ENCODE data around the gene AJAP1. TPM values are rescaled to one million over a fixed set of nuclear protein-coding genes. Genes with fewer than 3 reads are reported as not detected.
A peak's percentile ranks its signal among the peaks of the same experiment; 100 is the strongest.

Gene AJAP1
- total RNA-seq, 1 donor from 2014 or later: 7.3 TPM

- DNase-seq: no peak
These were observed 118.8 kb downstream of the AJAP1 start for GRCh38 chr1:4773226-4773625.

- no peak for DNase-seq
These were observed 121.1 kb downstream of the AJAP1 start for GRCh38 chr1:4775506-4775905.

GRCh38 chr1:4778056-4778455, 123.6 kb downstream of the AJAP1 start:
- DNase-seq: no peak

- no peak for DNase-seq
These were observed 127.2 kb downstream of the AJAP1 start for GRCh38 chr1:4781646-4782045.

GRCh38 chr1:4784761-4785160, 130.4 kb downstream of the AJAP1 start:
- DNase-seq: no peak

GRCh38 chr1:4786055-4786454, 131.6 kb downstream of the AJAP1 start:
- DNase-seq: no peak

GRCh38 chr1:4787551-4787950, 133.1 kb downstream of the AJAP1 start:
- DNase-seq: no peak

GRCh38 chr1:4792565-4792964, 138.2 kb downstream of the AJAP1 start:
- DNase-seq: no peak

- DNase-seq: no peak
These were observed 139.8 kb downstream of the AJAP1 start for GRCh38 chr1:4794020-4794780.

GRCh38 chr1:4796161-4797015, 142.0 kb downstream of the AJAP1 start:
- DNase-seq: no peak

GRCh38 chr1:4797016-4797410, 142.6 kb downstream of the AJAP1 start:
- no peak for DNase-seq

GRCh38 chr1:4797429-4797828, 143.0 kb downstream of the AJAP1 start:
- DNase-seq: no peak

GRCh38 chr1:4801192-4801924, 146.9 kb downstream of the AJAP1 start:
- DNase-seq: peak; percentile 31

GRCh38 chr1:4802024-4802423, 147.6 kb downstream of the AJAP1 start:
- no peak for DNase-seq

- no peak for DNase-seq
These were observed 148.9 kb downstream of the AJAP1 start for GRCh38 chr1:4803335-4803734.

- DNase-seq: no peak
These were observed 151.6 kb downstream of the AJAP1 start for GRCh38 chr1:4805987-4806386.

- no peak for DNase-seq
These were observed 166.1 kb downstream of the AJAP1 start for GRCh38 chr1:4820543-4820942.

GRCh38 chr1:4825800-4826450, 171.5 kb downstream of the AJAP1 start:
- no peak for DNase-seq

GRCh38 chr1:4830707-4831106, 176.3 kb downstream of the AJAP1 start:
- no peak for DNase-seq

GRCh38 chr1:4836574-4836973, 182.2 kb downstream of the AJAP1 start:
- DNase-seq: no peak

- no peak for DNase-seq
These were observed 182.7 kb downstream of the AJAP1 start for GRCh38 chr1:4837031-4837600.

- DNase-seq: no peak
These were observed 183.3 kb downstream of the AJAP1 start for GRCh38 chr1:4837752-4838151.
